NCI-H748 (cell line): ENCODE results near the gene AGFG1.

Source experiments
- DNase-seq: peaks from one replicate; lab custom pipeline; 2025; ENCODE audit not compliant: unreplicated experiment; lab: John Stamatoyannopoulos, UW

The AGFG1 gene

GRCh38 chr2:227606476-227606875 is 134.5 kb downstream of the AGFG1 start:
- no peak for DNase-seq

- no peak for DNase-seq
These were observed 136.0 kb downstream of the AGFG1 start for GRCh38 chr2:227607941-227608340.

- peak; percentile 55 for DNase-seq
These were observed 136.8 kb downstream of the AGFG1 start for GRCh38 chr2:227608561-227609338.

GRCh38 chr2:227610123-227610522 is 138.2 kb downstream of the AGFG1 start:
- DNase-seq, result peak; percentile 6
